SK-N-MC (cell line): ENCODE measurements around the gene RTN4IP1.

ENCODE experiments used
- EZH2 ChIP-seq: fragments of 200-600 bp; sonication (generic); IDR thresholded peaks from one replicate; pipeline ENCODE4 v1.6.1; 2017; ENCODE audit warnings: antibody characterized with exemption
- POLR2AphosphoS5 ChIP-seq: IDR thresholded peaks from 2 replicates; pipeline ENCODE4 v1.6.1; 2012; ENCODE audit warnings: mild to moderate bottlenecking, low read depth, low read length, borderline replicate concordance

DNA sequence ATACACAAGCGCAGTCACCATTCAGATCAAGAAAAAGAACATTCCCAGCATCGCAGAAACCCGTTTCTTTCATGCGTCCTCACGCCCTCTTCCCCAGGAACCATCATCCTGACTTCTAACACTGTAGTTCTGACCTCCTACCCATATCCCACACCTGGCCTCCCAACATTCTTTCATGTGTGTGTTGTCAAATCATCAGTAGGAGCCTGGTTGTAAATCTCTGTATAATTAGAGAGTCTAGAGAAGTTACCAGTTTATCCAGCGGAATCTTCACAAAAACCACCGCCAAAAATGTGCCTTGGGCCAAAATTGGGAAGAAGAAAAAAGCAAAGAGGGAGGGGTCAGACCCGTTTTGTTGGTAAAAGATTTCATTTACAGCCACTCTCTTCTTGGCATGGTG lies 91.6 kb downstream of the RTN4IP1 start:
- TF ChIP-seq POLR2AphosphoS5, result no peak
- no peak for TF ChIP-seq EZH2
